Lower leg skin (tissue), 4 donors: ENCODE results near the gene TTC29. TPM values are rescaled to one million over a fixed set of nuclear protein-coding genes. Genes with fewer than 3 reads are reported as not detected.

Source experiments
- DNase-seq, 2 donors: peaks; one replicate each; pipeline ENCODE4 v3.0.0-alpha.2; 2019; ENCODE audit warnings: low spot score in 2 of 2
- H3K4me3 ChIP-seq: fragments of 200-600 bp; sonication (generic); 2 replicates; pipeline ENCODE4 v1.5.1; 2017; ENCODE audit warnings: mild to moderate bottlenecking, low read depth; ENCODE audit not compliant: poor library complexity, severe bottlenecking
- POLR2A ChIP-seq, 2 donors: fragments of 450-650 bp; IDR thresholded peaks; one replicate each; pipeline ENCODE4 v1.6.1; 2016 to 2017; ENCODE audit warnings: antibody characterized with exemption in 2 of 2, mild to moderate bottlenecking in 1 of 2, moderate library complexity in 1 of 2
- WGBS, 2 donors: methylation state at CpG; one replicate each; pipeline ENCODE4 v1.1.5; 2018; 5-methylcytosine and 5-hydroxymethylcytosine counted together
- intact Hi-C: fragments of 100-400 bp; cut with DNase I; formaldehyde crosslinking; loops from one replicate; pipeline ENCODE4 v1.15.0; 2023; ENCODE audit warnings: low total_unique reads
- total RNA-seq, 4 donors: library from RNA; depleted of rRNA; stranded (reverse); fragments of >200 nt; gene quantifications; one replicate each; pipeline ENCODE4 v1.1.0, GENCODE V29; 2016
- TF ChIP-seq, protein P1 (sequence below), 3 donors: fragments of 450-650 bp; IDR thresholded peaks; one replicate each; pipeline ENCODE4 v1.5.1; 2016; ENCODE audit warnings: antibody characterized with exemption in 3 of 3, mild to moderate bottlenecking in 3 of 3, moderate library complexity in 2 of 3

Gene TTC29
- total RNA-seq, 4 donors from 2014 or later, result 0.13 TPM; not detected in 3

DNA sequence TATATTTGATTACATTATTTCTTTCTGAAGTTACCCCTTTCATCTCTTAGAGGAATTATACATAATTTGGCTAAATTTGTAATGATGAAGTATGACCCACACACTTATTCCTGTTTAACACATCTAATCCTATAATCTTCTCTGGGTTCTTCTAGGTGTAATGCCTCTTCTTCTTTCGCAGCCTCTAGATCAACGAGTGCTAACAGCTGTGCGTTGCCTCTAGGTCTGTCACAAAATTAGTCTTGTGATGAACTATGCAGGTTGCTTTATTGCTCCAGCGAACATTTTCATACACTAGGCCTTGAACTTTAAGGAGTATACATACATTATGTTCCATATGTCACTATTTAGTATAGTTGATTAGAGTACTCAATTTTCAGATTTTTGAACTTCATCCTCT lies 89.9 kb downstream of the TTC29 start:
- no peak for TF ChIP-seq POLR2A (IDR thresholded peaks at IDR 0.05)
- TF ChIP-seq, protein P1, sequence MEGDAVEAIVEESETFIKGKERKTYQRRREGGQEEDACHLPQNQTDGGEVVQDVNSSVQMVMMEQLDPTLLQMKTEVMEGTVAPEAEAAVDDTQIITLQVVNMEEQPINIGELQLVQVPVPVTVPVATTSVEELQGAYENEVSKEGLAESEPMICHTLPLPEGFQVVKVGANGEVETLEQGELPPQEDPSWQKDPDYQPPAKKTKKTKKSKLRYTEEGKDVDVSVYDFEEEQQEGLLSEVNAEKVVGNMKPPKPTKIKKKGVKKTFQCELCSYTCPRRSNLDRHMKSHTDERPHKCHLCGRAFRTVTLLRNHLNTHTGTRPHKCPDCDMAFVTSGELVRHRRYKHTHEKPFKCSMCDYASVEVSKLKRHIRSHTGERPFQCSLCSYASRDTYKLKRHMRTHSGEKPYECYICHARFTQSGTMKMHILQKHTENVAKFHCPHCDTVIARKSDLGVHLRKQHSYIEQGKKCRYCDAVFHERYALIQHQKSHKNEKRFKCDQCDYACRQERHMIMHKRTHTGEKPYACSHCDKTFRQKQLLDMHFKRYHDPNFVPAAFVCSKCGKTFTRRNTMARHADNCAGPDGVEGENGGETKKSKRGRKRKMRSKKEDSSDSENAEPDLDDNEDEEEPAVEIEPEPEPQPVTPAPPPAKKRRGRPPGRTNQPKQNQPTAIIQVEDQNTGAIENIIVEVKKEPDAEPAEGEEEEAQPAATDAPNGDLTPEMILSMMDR (IDR thresholded peaks at IDR 0.05), result no peak

DNA sequence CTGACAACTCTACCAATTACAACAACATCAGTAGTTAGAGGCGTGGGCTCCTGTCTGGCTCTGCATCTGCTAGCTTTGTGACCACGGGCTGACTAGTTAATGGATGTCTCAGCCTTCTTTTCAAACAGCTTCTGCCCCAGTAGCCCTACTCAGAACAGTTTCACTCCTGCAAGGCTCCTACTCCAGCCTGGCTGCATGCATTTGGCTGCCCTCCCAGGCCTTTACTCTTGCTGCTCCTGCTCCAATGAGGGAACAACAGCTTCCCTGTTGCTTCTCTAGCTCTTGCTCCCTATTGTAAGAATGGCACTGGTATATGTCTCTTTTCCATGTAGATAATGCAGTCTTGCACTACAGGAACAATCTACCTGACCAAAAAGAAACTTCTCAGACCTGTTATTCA lies 93.3 kb downstream of the TTC29 start:
- 63 to 76% methylated on average over 2 of the region's 2 CpGs for WGBS, 2 donors
- no peak overlapping the region for H3K4me3 ChIP-seq
- no peak for DNase-seq
- TF ChIP-seq, protein P1 (IDR thresholded peaks at IDR 0.05), result no peak
- TF ChIP-seq POLR2A (IDR thresholded peaks at IDR 0.05), result no peak
- intact Hi-C loops, result no loop called here

More for the DNA sequence above, 89.9 kb downstream of the TTC29 start:
- no peak for DNase-seq
- H3K4me3 ChIP-seq, result no peak overlapping the region
- 84 to 89% methylated on average over 4 of the region's 4 CpGs for WGBS, 2 donors
- intact Hi-C loops, result no loop called here

DNA sequence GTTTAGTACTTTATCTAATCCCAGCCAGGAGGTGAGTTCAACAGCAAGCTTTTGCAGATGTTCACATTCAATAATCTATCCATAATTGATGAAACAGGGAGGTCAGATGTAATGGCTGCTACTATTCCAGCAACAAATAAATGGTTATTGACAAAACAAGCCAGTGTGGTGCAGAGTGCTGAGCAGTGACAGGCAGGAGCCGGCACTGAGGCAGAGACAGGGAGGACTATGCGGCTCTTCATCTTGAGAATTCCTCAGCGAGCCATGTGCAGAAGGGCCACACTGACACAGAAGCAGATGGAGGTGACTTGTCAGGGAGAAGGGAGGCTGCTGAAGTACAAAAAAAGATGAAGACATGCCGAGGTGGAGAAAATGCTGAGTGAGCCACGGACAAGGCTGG lies 98.3 kb downstream of the TTC29 start:
- 60 to 67% methylated on average over 5 of the region's 5 CpGs for WGBS, 2 donors
- TF ChIP-seq POLR2A (IDR thresholded peaks at IDR 0.05), result no peak
- TF ChIP-seq, protein P1 (IDR thresholded peaks at IDR 0.05), result no peak

DNA sequence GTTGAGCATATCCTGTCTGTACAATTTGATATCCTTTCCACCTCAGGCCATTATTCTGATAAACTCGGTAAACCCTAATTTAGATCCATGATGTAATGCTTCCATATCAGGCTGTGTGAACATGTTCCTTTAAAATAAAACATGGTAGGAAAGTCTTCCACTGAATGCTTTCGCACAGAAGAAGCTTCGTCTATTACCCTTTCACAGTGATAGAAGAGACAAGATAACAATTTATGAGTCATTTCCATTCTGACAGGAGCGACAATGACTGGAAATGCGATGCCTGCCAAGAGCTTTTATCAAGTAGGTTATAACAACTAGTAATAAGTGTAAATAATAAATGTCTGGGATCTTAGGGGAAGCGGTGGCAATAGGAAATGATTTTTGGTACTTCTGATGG lies 98.8 kb downstream of the TTC29 start:
- 46 to 60% methylated on average over 6 of the region's 6 CpGs for WGBS, 2 donors
- DNase-seq, result no peak
- H3K4me3 ChIP-seq, result no peak overlapping the region
- TF ChIP-seq, protein P1 (IDR thresholded peaks at IDR 0.05), result no peak
- no peak for TF ChIP-seq POLR2A (IDR thresholded peaks at IDR 0.05)
- intact Hi-C loops, result no loop called here

More for the DNA sequence above, 98.3 kb downstream of the TTC29 start:
- DNase-seq, result no peak
- intact Hi-C loops, result no loop called here
- no peak overlapping the region for H3K4me3 ChIP-seq

DNA sequence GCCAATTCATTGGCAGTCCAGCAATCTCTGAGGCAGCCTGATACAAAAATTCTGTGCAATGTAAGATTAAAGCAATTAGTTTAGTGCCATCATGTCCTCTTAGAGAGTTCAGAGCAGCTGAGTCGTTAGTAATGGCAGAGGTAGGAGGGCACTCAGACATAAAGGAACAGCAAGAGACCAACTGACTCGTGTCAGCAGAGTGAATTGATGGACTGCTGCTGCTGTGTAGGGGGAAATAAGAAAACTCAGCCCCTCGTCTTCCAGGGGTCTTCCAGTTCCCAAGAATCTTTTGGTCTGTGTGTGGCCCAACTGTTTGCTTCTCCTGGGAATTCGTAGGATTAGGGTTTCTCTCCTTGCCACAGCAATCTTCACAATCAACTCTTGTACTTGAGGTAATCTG lies 100.9 kb downstream of the TTC29 start:
- intact Hi-C loops, result no loop called here
- DNase-seq, result no peak
- no peak for TF ChIP-seq POLR2A (IDR thresholded peaks at IDR 0.05)
- TF ChIP-seq, protein P1 (IDR thresholded peaks at IDR 0.05), result no peak
- 62 to 65% methylated on average over 4 of the region's 4 CpGs for WGBS, 2 donors
- H3K4me3 ChIP-seq, result no peak overlapping the region

DNA sequence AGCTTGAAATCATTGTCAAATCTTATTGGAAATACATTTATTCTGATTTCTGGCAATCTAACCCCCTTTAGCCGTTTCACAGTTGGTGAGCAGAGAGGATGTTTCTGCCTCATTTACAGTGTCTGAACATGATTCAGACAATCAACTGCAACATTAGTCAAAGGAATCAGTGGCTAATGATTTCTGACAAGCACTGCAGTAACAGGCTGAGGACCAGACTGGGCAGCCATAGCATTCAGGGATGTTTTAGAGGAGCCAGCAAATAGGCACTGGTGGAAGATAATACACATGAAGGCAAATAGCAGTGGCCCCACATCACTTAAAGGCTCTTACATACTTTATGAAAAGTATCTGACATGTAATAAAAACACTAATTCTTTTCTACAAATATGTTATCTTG lies 102.8 kb downstream of the TTC29 start:
- intact Hi-C loops, result no loop called here

More for the DNA sequence above, 102.8 kb downstream of the TTC29 start:
- H3K4me3 ChIP-seq, result no peak overlapping the region
- 65 to 88% methylated on average over 1 of the region's 1 CpG for WGBS, 2 donors
- DNase-seq, result no peak
- TF ChIP-seq POLR2A (IDR thresholded peaks at IDR 0.05), result no peak
- TF ChIP-seq, protein P1 (IDR thresholded peaks at IDR 0.05), result no peak
